Measurements from ENCODE around the gene EXOSC10.
A peak's percentile ranks its signal among the peaks of the same experiment; 100 is the strongest.
"Not testable (repeated sequence)": the region's sequence is repeated elsewhere in the genome, so short reads cannot be mapped to it uniquely, and the experiment has no call there.

Gene EXOSC10

DNA sequence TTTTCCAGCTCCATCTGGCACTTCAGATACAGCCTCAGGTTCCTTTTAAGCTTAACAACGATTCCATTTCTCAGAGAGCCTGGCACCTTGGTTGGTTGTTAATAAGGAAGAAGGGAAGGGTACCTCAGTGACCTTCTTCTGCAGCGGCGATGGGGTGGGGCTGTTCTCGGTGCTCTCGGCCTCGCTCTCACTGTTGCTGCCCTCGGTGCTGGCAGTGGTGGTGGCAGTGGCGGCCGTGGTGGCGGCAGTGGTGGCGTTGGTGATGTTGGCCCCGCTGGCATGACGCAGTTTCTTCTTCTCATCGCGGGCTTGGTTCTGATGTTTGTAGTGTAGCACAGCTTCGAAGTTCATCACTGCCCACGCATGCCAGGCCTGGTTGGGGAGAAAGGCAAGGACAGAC is 30.7 kb upstream of the EXOSC10 start:
- DNase-seq, result no peak
- peaks cover 45% of the 10 kb centered on the region for H3K36me3 Mint-ChIP-seq
- H3K4me3 Mint-ChIP-seq, result no peak overlapping the region
- no peaks in the 10 kb centered on the region for H3K4me1 Mint-ChIP-seq
- H3K9me3 Mint-ChIP-seq, result no peaks in the 10 kb centered on the region
- H3K27me3 Mint-ChIP-seq, result no peaks in the 10 kb centered on the region
- no peak overlapping the region for H3K27ac Mint-ChIP-seq
- CTCF ChIA-PET, result interaction anchor here (1.1 kb wide), 1 partner anchor 92 kb away, joined by 3 read pairs; no protein-coding TSS in a partner anchor

GRCh38 chr1:11129649-11130390 is 30.2 kb upstream of the EXOSC10 start:
- H3K4me3 Mint-ChIP-seq, result no peak overlapping the region
- no peaks in the 10 kb centered on the region for H3K4me1 Mint-ChIP-seq
- DNase-seq, result no peak
- peaks cover 48% of the 10 kb centered on the region for H3K36me3 Mint-ChIP-seq
- H3K27me3 Mint-ChIP-seq, result no peaks in the 10 kb centered on the region
- CTCF ChIA-PET, result interaction anchor here (1.1 kb wide), 1 partner anchor 92 kb away, joined by 3 read pairs; no protein-coding TSS in a partner anchor
- H3K27ac Mint-ChIP-seq, result no peak overlapping the region
- H3K9me3 Mint-ChIP-seq, result no peaks in the 10 kb centered on the region

DNA sequence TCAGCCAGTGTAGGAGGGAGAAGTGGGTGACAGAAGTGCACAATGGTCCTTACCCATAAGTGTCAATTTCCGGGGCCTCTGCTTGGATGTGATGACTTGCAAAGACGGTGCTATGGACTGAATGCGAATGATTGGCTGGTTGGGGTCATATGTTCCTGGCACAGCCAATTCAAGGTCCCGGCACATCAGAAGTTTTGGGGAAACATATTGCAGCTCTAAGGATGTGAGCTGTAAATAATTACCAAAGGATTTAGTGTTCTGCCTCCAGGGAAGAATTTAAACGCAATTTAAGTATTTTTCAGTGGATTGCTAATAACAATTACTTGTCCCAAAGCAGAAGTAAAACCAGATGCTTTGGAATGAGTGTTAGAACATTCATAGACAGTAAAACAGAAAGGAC is 26.9 kb upstream of the EXOSC10 start:
- H3K27me3 Mint-ChIP-seq, result no peaks in the 10 kb centered on the region
- peaks cover 43% of the 10 kb centered on the region for H3K36me3 Mint-ChIP-seq
- H3K27ac Mint-ChIP-seq, result no peak overlapping the region

DNA sequence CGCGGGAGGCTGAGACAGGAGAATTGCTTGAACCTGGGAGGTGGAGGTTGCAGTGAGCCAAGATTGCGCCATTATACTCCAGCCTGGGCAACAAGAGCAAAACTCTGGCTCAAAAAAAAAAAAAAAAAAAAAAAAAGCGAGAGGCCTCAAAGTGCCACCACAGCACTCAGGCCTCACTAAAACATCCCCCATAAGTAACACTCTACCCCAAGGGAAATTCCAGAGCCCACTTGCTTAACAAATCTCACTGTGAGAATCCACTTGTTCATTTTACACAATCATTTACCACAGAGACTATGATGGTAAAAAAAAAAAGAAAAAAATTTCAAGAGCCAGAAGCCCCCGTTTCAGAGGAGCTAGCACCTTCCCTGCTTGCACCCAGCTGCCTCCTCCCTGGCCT is 26.3 kb upstream of the EXOSC10 start:
- Mint-ChIP-seq H3K9me3 (no peaks in the 10 kb centered on the region), H3K27ac (no peak overlapping the region), H3K27me3 (no peaks in the 10 kb centered on the region), H3K4me1 (no peaks in the 10 kb centered on the region), H3K36me3 (peaks cover 43% of the 10 kb centered on the region), H3K4me3 (no peak overlapping the region)
- DNase-seq, result no peak
- CTCF ChIA-PET, result no interaction called here

More for the DNA sequence above, 26.9 kb upstream of the EXOSC10 start:
- CTCF ChIA-PET, result no interaction called here
- DNase-seq, result no peak
- Mint-ChIP-seq H3K4me1 (no peaks in the 10 kb centered on the region), H3K4me3 (no peak overlapping the region), H3K9me3 (no peaks in the 10 kb centered on the region)

- DNase-seq, result no peak
- Mint-ChIP-seq H3K4me3 (no peak overlapping the region), H3K27ac (peak overlapping the region; percentile 28), H3K9me3 (no peaks in the 10 kb centered on the region), H3K4me1 (no peaks in the 10 kb centered on the region), H3K27me3 (no peaks in the 10 kb centered on the region), H3K36me3 (peaks cover 38% of the 10 kb centered on the region)
- CTCF ChIA-PET, result interaction anchor here (1.0 kb wide), 1 partner anchor 12 kb away, joined by 3 read pairs; no protein-coding TSS in a partner anchor
These were observed 25.3 kb upstream of the EXOSC10 start for GRCh38 chr1:11124965-11125364.

GRCh38 chr1:11116318-11116717 is 16.6 kb upstream of the EXOSC10 start:
- Mint-ChIP-seq H3K27me3 (no peaks in the 10 kb centered on the region), H3K36me3 (peaks cover 38% of the 10 kb centered on the region), H3K9me3 (no peaks in the 10 kb centered on the region), H3K27ac (no peak overlapping the region), H3K4me3 (no peak overlapping the region), H3K4me1 (no peaks in the 10 kb centered on the region)
- no peak for DNase-seq
- CTCF ChIA-PET, result no interaction called here

- Mint-ChIP-seq H3K4me3 (no peak overlapping the region), H3K27me3 (no peaks in the 10 kb centered on the region), H3K4me1 (no peaks in the 10 kb centered on the region), H3K27ac (no peak overlapping the region), H3K9me3 (no peaks in the 10 kb centered on the region), H3K36me3 (peaks cover 36% of the 10 kb centered on the region)
- CTCF ChIA-PET, result interaction anchor here (0.6 kb wide), 1 partner anchor 185 kb away, joined by 3 read pairs; no protein-coding TSS in a partner anchor
- no peak for DNase-seq
These were observed 15.3 kb upstream of the EXOSC10 start for GRCh38 chr1:11114966-11115365.

DNA sequence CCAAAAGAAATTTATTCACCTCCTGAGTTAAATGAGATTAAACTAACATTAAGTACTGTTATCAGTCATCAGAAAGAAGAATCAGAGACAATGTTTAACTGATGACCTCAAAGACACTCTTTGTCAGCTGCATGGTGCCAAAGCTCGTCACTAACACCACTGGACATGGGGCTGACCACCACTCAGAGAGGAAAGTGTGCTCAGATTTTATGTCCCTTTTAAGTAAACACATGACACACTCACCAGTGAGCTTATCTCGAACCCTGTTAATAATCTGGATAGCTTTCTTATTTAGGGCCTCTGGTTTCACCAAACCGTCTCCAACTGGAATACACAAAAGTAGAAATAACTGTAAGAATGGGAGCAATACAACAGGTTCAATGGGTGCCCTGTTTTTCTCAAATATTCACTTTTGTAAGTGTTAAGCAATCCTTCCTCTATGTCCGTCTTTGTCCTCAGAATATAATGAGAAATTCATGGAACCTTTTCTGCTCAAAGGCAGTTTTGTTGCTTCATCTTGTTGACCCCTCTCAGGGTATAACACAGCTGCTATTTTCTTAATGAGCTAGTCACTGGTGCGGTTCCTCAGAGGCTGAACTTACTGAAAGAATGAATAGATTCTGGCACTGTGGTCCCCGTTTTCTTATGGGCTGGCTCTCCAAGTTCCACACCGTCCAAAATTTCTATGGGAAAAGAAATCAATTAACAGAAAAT is 9.5 kb upstream of the EXOSC10 start:
- no peaks in the 10 kb centered on the region for H3K9me3 Mint-ChIP-seq

DNA sequence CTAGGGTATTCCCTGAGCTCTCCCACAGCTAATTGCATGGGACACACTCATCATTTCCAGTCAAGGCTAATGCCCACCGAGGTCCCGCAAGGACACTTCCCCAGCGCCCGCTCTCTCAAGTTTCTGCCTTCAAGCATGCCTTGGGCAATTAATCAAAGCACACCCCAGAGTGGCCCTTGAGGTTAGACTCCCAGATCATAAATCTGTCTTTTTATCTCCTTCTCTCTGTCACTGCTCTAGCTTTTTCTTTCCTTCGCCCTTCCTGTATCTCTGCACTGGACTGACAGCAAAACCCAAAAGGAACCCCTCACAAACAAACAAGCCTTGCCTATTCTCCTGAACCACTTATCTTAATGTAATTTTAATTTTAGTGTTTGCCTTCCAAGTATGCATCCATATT is 7.9 kb upstream of the EXOSC10 start:
- Mint-ChIP-seq H3K27ac (no peak overlapping the region), H3K9me3 (no peaks in the 10 kb centered on the region), H3K27me3 (no peaks in the 10 kb centered on the region), H3K36me3 (peaks cover 42% of the 10 kb centered on the region), H3K4me1 (no peaks in the 10 kb centered on the region), H3K4me3 (no peak overlapping the region)
- CTCF ChIA-PET, result no interaction called here
- no peak for DNase-seq

More for the DNA sequence above, 9.5 kb upstream of the EXOSC10 start:
- Mint-ChIP-seq H3K27ac (no peak overlapping the region), H3K27me3 (no peaks in the 10 kb centered on the region), H3K4me1 (no peaks in the 10 kb centered on the region), H3K4me3 (no peak overlapping the region), H3K36me3 (peaks cover 54% of the 10 kb centered on the region)
- CTCF ChIA-PET, result interaction anchor here (1.0 kb wide), 1 partner anchor 72 kb away, joined by 3 read pairs; no protein-coding TSS in a partner anchor
- no peak for DNase-seq

- no peak overlapping the region for H3K27ac Mint-ChIP-seq
- CTCF ChIA-PET, result no interaction called here
- H3K36me3 Mint-ChIP-seq, result peaks cover 32% of the 10 kb centered on the region
- no peaks in the 10 kb centered on the region for H3K27me3 Mint-ChIP-seq
- peaks cover 4% of the 10 kb centered on the region for H3K4me1 Mint-ChIP-seq
- H3K9me3 Mint-ChIP-seq, result no peaks in the 10 kb centered on the region
- DNase-seq, result no peak
- H3K4me3 Mint-ChIP-seq, result no peak overlapping the region
These were observed 5.9 kb upstream of the EXOSC10 start for GRCh38 chr1:11105586-11105985.

GRCh38 chr1:11101347-11101746 is 1.7 kb upstream of the EXOSC10 start:
- no peak for DNase-seq

DNA sequence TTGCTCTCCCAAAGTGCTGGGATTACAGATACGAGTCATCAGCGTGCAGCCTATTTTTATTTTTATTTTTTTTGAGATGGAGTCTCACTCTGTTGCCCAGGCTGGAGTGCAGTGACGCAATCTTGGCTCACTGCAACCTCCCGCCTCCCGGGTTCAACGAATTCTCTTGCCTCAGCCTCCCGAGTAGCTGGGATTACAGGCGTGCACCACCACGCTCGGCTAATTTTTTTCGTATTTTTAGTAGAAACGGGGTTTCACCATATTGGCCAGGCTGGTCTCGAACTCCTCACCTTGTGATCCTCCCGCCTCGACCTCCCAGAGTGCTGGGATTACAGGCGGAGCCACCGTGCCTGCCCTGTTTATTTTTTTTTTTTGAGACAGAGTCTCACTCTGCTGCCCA is 1.1 kb upstream of the EXOSC10 start:
- peaks cover 24% of the 10 kb centered on the region for H3K4me1 Mint-ChIP-seq
- H3K36me3 Mint-ChIP-seq, H3K4me3 Mint-ChIP-seq, H3K9me3 Mint-ChIP-seq, H3K27ac Mint-ChIP-seq, DNase-seq, CTCF ChIA-PET, H3K27me3 Mint-ChIP-seq: not testable (repeated sequence)

More at GRCh38 chr1:11101347-11101746, 1.7 kb upstream of the EXOSC10 start:
- CTCF ChIA-PET, result interaction anchor here (0.7 kb wide), 1 partner anchor 9 kb away, joined by 3 read pairs; no protein-coding TSS in a partner anchor
- Mint-ChIP-seq H3K36me3 (peaks cover 4% of the 10 kb centered on the region), H3K27ac (no peak overlapping the region), H3K4me1 (peaks cover 24% of the 10 kb centered on the region), H3K9me3 (no peaks in the 10 kb centered on the region), H3K4me3 (peak overlapping the region; percentile 6), H3K27me3 (no peaks in the 10 kb centered on the region)

- no peaks in the 10 kb centered on the region for H3K9me3 Mint-ChIP-seq
- CTCF ChIA-PET, result interaction anchor here (1.1 to 1.8 kb wide), 2 partner anchors 62 to 546 kb away, joined by 4 read pairs; no protein-coding TSS in a partner anchor
- no peak for DNase-seq
- H3K4me1 Mint-ChIP-seq, result peaks cover 24% of the 10 kb centered on the region
- H3K36me3 Mint-ChIP-seq, result peaks cover 7% of the 10 kb centered on the region
- H3K4me3 Mint-ChIP-seq, result peak overlapping the region; percentile 99
- no peaks in the 10 kb centered on the region for H3K27me3 Mint-ChIP-seq
- peak overlapping the region; percentile 95 for H3K27ac Mint-ChIP-seq
These were observed 452 bp upstream of the EXOSC10 start for GRCh38 chr1:11100149-11100493.

DNA sequence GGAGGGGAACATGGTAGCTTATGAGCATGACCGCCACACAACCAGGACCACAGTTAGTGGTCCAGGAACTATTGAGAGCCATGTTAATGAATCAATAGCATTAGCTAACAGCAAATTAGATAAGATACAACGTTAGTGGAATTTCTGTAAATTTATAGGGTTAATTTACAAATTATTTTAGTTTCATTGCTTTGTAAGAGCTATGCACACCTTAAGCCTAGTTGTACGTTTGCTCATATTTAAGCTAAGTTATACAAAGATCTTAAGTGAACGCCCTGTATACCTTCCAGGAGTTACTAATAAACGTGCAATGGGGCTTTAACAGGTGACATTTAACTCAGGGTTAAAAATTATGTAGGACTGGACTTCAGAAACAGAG is 749 bp downstream of the EXOSC10 start:
- peaks cover 24% of the 10 kb centered on the region for H3K4me1 Mint-ChIP-seq
- H3K4me3 Mint-ChIP-seq, result peak overlapping the region; percentile 99
- peaks cover 7% of the 10 kb centered on the region for H3K36me3 Mint-ChIP-seq
- no peaks in the 10 kb centered on the region for H3K27me3 Mint-ChIP-seq
- CTCF ChIA-PET, result interaction anchor here (1.1 to 1.8 kb wide), 2 partner anchors 60 to 547 kb away, joined by 4 read pairs; no protein-coding TSS in a partner anchor
- DNase-seq, result no peak
- H3K27ac Mint-ChIP-seq, result peak overlapping the region; percentile 95
- H3K9me3 Mint-ChIP-seq, result no peaks in the 10 kb centered on the region

- H3K9me3 Mint-ChIP-seq, DNase-seq, H3K27ac Mint-ChIP-seq, H3K4me3 Mint-ChIP-seq, CTCF ChIA-PET, H3K27me3 Mint-ChIP-seq, H3K4me1 Mint-ChIP-seq: not testable (repeated sequence)
- H3K36me3 Mint-ChIP-seq, result peaks cover 54% of the 10 kb centered on the region
These were observed 15.9 kb downstream of the EXOSC10 start for GRCh38 chr1:11083784-11084183.

Measured in activated naive CD4-positive, alpha-beta T cell treated with anti-CD3 and anti-CD28 coated beads, Interleukin-2, amount 10 ng/mL, durations not matched to agents 7 days and 5 days (primary cell).